Activated CD4-positive, alpha-beta T cell treated with anti-CD3 and anti-CD28 coated beads, Interleukin-2, amount 50 U/mL, for 4 hours (primary cell): ENCODE measurements around the gene SNRNP25.
A peak's percentile ranks its signal among the peaks of the same experiment; 100 is the strongest.
"Not testable (repeated sequence)": the region's sequence is repeated elsewhere in the genome, so short reads cannot be mapped to it uniquely, and the experiment has no call there.

Experiments used
- DNase-seq, 2 experiments: peaks; one replicate each; pipeline ENCODE4 v3.0.0-alpha.2; 2020

The SNRNP25 gene

GRCh38 chr16:53346-54236, at the start of gene SNRNP25, which contains the start of gene POLR3K:
Gene SNRNP25 (plus strand): TSS chr16:53828. CDS start chr16:54017, 189 bp downstream.
Gene POLR3K (minus strand): TSS chr16:53608. CDS start chr16:53586, 22 bp downstream.
- DNase-seq: peak; percentile 98

GRCh38 chr16:9903-10665, 43.5 kb upstream of the SNRNP25 start:
- no peak for DNase-seq

GRCh38 chr16:10772-11171, 42.9 kb upstream of the SNRNP25 start:
- peak; percentile 82 to 85 for DNase-seq

- not testable (repeated sequence) for DNase-seq
Measured at GRCh38 chr16:17062-17765, 36.4 kb upstream of the SNRNP25 start.

GRCh38 chr16:20886-21285, 32.7 kb upstream of the SNRNP25 start:
- not testable (repeated sequence) for DNase-seq

GRCh38 chr16:24151-24550, 29.5 kb upstream of the SNRNP25 start:
- not testable (repeated sequence) for DNase-seq

GRCh38 chr16:25926-26348, 27.7 kb upstream of the SNRNP25 start:
- not testable (repeated sequence) for DNase-seq

GRCh38 chr16:30627-31026, 23.0 kb upstream of the SNRNP25 start:
- not testable (repeated sequence) for DNase-seq

- DNase-seq: not testable (repeated sequence)
Measured at GRCh38 chr16:33154-33876, 20.3 kb upstream of the SNRNP25 start.

- DNase-seq: no peak
Measured at GRCh38 chr16:33877-34647, 19.6 kb upstream of the SNRNP25 start.

- DNase-seq: no peak
Measured at GRCh38 chr16:34648-34987, 19.0 kb upstream of the SNRNP25 start.

- no peak for DNase-seq
Measured at GRCh38 chr16:35011-35677, 18.5 kb upstream of the SNRNP25 start.

- no peak for DNase-seq
Measured at GRCh38 chr16:35678-36305, 17.8 kb upstream of the SNRNP25 start.

GRCh38 chr16:36336-36984, 17.2 kb upstream of the SNRNP25 start:
- DNase-seq: no peak

GRCh38 chr16:37511-37910, 16.1 kb upstream of the SNRNP25 start:
- DNase-seq: no peak

- not testable (repeated sequence) for DNase-seq
Measured at GRCh38 chr16:38206-38605, 15.4 kb upstream of the SNRNP25 start.

GRCh38 chr16:38941-39892, 14.4 kb upstream of the SNRNP25 start:
- DNase-seq: peak; percentile 25 to 35

GRCh38 chr16:41439-42068, 12.1 kb upstream of the SNRNP25 start:
- no peak for DNase-seq
